NCI-H2171 (cell line): ENCODE results near the gene PMVK.
"Not testable (repeated sequence)": the region's sequence is repeated elsewhere in the genome, so short reads cannot be mapped to it uniquely, and the experiment has no call there.

Experiments
- DNase-seq: peaks from one replicate; lab custom pipeline; 2025; lab: John Stamatoyannopoulos, UW

Gene PMVK

DNA sequence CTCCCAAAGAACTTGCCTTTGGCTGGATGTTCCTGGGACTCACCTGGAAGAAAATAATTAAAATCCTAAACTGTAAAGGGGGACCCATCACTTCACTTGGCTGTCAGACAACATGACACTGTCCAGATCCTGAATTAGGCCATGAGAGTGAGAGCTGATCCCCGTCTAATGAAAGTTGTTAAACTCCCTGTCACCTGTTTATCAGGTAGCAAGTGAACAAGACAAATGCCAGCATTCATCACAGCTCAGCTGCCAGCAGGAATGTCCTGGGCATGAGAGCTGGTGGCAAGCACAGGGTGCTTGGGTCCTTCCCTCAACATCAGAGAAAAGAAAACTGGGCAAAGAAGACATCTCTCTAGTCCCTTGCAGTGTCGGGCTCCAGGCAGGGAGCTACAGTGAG lies 23.8 kb downstream of the PMVK start:
- DNase-seq = no peak

DNA sequence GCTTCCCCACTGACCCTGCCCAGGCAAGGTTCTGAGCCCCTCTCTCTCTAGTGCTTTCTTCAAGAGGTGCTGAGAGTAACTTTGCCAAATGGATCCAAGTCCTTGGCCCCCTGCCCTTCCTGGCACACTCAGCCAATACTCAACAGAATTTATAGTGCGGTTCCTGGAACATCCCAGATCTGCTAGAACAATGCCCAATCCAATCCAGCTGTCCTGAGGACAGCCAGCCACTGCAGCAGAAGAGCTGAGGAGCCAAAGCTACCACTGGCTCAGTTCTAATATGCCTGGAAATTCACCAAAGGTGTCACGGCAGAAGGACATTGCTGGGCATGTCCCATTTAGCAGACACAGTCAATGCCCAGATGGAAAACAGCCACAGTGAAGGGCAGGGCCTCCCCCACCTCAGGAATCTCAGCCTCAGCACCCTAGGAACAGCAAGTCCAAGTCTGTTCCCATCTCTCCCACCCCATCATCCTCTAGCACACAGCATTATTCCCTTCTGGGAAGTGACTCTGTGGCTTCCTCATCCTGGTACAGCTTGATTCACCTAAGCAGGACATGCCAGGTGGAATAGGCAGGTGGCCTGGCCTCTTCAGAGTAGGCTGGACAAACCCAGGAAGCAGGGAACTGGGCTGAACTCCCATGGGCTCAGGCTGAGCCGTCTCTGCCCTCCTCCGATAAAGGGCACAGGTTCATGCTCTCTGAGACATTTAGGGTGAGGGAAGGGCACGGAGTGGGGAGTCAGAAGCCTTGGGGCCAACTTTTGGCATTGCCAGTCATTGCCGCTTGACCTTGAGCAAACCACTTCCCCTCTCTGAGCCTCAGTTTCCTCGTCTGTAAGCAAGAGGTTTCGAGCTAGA lies 24.6 kb downstream of the PMVK start:
- DNase-seq = no peak

- DNase-seq = no peak
These were observed 25.7 kb downstream of the PMVK start for GRCh38 chr1:154910851-154911250.

DNA sequence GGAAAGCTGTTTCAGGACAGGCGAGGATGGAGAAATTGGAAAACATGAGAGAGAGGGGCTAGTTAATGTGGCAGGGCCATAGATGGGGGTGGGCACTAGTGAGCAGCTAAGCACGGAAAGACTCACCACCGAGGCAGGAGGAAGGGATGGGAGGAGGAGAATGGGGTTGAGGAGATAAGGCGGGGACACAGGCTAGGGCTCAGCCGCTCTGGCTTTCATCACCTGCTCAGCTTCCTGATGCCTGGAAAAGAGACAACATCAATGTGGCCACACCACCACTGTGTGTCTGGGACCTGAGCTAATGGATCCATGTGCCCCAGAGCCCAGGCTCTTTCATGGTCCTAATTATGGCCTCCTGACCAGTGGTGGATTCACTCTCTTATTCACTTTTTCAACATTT lies 27.6 kb downstream of the PMVK start:
- DNase-seq = no peak

DNA sequence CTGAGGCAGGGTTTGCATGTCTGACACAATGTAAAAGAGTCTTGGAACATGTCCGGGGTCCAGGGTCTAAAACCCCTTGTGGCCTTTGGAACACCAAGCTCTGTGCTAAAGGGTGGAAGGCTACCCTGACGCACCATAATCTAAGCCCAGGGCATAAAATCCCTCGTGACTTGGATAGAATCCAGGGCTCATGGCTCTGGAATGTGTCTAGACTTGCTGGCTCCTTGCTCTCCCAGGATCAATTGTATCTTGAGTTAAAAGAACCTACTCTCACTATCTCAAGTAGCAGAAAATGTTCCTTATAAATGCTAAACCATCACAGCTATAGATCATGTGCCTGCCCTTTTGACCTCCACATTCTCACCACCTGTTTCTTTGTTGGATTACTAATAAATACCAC lies 28.4 kb downstream of the PMVK start:
- not testable (repeated sequence) for DNase-seq

- DNase-seq = no peak
These were observed 29.9 kb downstream of the PMVK start for GRCh38 chr1:154906621-154907081.

GRCh38 chr1:154902938-154903566 lies 33.5 kb downstream of the PMVK start:
- DNase-seq = no peak

GRCh38 chr1:154901591-154901990 lies 34.9 kb downstream of the PMVK start:
- no peak for DNase-seq

DNA sequence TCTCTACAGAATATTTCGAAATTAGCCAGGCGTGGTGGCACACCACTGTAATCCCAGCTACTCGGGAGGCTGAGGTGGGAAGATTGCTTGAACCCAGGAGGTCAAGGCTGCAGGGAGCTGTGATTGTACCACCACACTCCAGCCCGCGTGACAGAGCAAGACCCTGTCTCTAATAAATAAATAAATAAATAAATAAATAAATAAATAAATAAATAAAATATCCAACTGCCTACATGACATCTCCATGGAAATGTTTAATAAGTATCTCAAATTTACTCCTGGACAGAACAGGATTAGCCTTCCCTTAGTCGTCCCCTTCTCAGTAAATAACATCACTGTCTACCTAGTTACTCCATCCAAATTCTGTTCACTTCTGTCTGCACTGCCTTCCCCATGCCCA lies 37.5 kb downstream of the PMVK start:
- DNase-seq = no peak

- no peak for DNase-seq
These were observed 39.7 kb downstream of the PMVK start for GRCh38 chr1:154896771-154897286.

DNA sequence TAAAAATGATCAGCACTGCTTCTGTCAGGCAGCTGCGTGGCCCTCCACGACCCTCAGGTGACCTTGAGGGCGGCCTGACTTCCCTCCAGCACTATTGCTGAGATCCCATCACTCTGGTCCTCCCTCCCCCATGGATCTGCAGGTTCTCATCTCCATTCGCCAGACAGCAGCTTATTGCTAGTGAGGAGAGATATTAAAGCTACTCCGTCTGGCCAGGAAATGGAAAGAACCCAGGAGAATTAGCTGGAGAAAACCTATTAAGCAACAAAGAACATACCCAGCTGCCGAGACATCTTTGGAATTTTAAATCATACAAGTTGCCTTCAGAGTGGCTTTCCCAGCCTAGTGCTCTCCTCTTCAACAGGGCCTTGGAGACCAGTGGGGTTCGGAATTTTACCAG lies 40.7 kb downstream of the PMVK start:
- DNase-seq = no peak

DNA sequence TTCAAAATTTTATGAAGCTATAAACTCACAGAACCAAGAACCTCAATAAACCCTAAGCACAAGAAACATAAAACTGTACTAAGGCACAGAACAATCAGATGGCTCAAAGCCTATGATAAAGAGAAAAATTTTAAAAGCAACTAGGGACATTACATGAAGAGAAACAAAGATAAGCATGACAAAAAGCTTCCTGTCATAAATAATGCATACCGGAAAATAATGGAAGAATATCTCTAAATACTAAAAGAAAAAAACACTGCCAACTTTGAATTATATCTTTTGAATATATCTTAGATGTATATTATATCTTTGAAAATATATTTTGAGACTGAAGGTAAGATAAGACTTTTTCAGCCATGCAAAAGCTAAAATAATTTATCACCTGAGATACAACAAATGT lies 45.1 kb downstream of the PMVK start:
- no peak for DNase-seq

GRCh38 chr1:154888757-154889156 lies 47.8 kb downstream of the PMVK start:
- no peak for DNase-seq

- no peak for DNase-seq
These were observed 50.1 kb downstream of the PMVK start for GRCh38 chr1:154886281-154887015.

DNA sequence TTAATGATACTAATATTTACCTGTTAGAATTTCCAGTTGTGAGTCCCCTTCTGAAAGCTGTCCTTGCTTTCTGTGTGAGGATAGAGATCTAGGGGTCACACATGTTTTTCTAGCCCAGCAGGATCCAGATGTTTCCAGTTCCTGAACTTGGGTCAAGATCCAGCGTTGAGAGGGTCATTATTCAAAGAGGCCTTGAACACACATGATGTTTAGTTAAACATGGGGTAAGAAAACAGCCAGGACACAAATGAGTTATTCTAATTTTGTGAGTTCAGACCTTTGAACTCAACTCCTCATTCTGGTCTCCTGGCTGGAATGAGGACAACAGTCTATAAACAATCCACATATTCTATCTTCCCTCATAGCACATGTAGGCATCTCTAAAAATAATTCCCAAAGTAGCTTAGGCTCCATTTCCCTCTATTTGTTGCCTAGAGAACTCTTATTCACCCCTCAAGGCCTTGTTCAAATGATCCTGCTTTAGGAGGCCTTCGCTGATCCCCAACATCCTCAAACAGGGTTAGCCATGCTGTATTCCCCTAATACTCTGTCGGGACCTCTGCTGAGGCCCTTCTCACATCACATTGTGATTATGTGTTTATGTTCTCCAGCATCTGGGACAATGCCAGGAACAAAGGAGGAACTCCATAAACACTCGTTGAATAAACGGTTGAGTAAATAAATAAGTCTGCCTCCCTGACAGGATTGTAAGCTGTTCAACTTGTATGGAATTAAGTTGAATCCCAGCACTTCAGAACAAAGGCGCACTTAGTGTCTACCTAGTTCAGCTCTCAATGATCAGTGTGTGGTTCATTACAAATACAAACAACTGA lies 51.4 kb downstream of the PMVK start:
- DNase-seq = no peak

GRCh38 chr1:154883919-154884868 lies 52.3 kb downstream of the PMVK start:
- DNase-seq = no peak

GRCh38 chr1:154881820-154882535 lies 54.5 kb downstream of the PMVK start:
- DNase-seq = no peak

DNA sequence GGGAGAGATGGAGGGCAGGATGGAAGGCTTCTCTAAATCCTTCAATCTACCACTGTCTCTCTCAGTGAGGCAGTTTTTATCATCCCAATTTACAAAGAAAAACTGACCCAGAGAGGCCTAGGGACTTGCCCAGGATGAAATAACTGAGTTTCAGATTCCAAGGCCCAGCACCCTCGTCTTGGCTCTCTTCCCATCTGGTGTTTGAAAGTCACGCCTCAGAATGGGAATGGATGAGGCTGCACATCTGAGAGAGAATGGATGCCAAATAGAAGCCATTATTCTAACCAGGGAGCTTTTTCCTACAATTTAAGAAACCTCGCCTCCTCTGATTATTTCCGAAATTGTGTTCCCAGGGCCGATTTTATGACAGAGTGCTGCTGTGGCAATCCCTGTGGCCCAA lies 55.8 kb downstream of the PMVK start:
- DNase-seq = no peak

- no peak for DNase-seq
These were observed 57.5 kb downstream of the PMVK start for GRCh38 chr1:154879038-154879421.
